AG08395 (cell line): ENCODE data around the gene BATF2.

ENCODE experiments used
- DNase-seq: peaks from one replicate; pipeline ENCODE4 v3.0.0; 2012; ENCODE audit warnings: mixed read lengths, low spot score

BATF2 gene

GRCh38 chr11:64963072-64963631, 33.6 kb downstream of the BATF2 start:
- DNase-seq, result no peak

GRCh38 chr11:64960719-64961118, 36.1 kb downstream of the BATF2 start:
- no peak for DNase-seq

- DNase-seq, result no peak
Measured at GRCh38 chr11:64959498-64959897, 37.3 kb downstream of the BATF2 start.

GRCh38 chr11:64954201-64954600, 42.6 kb downstream of the BATF2 start:
- no peak for DNase-seq

- DNase-seq, result no peak
Measured at GRCh38 chr11:64951529-64951928, 45.2 kb downstream of the BATF2 start.

- DNase-seq, result peak; percentile 10
Measured at GRCh38 chr11:64947208-64947814, 49.5 kb downstream of the BATF2 start.
